Pulmonary artery endothelial cell (primary cell): ENCODE results near the gene GREM2. TPM values are rescaled to one million over a fixed set of nuclear protein-coding genes. Genes with fewer than 3 reads are reported as not detected.

Experiments used
- DNase-seq: peaks from one replicate; pipeline ENCODE4 v3.0.0-alpha.2; 2011; ENCODE audit warnings: low read depth, low spot score
- total RNA-seq: library from RNA; depleted of rRNA; stranded (reverse); fragments of >200 nt; gene quantifications from 2 replicates; pipeline ENCODE4 v1.2.3, GENCODE V29; 2014

Gene GREM2
- total RNA-seq, 1 donor from 2014 or later: not detected

- no peak for DNase-seq
These were observed 111.3 kb downstream of the GREM2 start for GRCh38 chr1:240500647-240501046.

GRCh38 chr1:240499012-240499411 lies 112.9 kb downstream of the GREM2 start:
- no peak for DNase-seq

GRCh38 chr1:240498335-240498734 lies 113.6 kb downstream of the GREM2 start:
- no peak for DNase-seq

GRCh38 chr1:240497908-240498307 lies 114.0 kb downstream of the GREM2 start:
- DNase-seq: no peak

GRCh38 chr1:240496941-240497340 lies 115.0 kb downstream of the GREM2 start:
- DNase-seq: no peak

- no peak for DNase-seq
These were observed 115.6 kb downstream of the GREM2 start for GRCh38 chr1:240496356-240496755.

- DNase-seq: no peak
These were observed 116.4 kb downstream of the GREM2 start for GRCh38 chr1:240495601-240496000.

- no peak for DNase-seq
These were observed 119.0 kb downstream of the GREM2 start for GRCh38 chr1:240492832-240493440.

- no peak for DNase-seq
These were observed 120.2 kb downstream of the GREM2 start for GRCh38 chr1:240491796-240492195.

GRCh38 chr1:240491156-240491555 lies 120.8 kb downstream of the GREM2 start:
- no peak for DNase-seq

- DNase-seq: no peak
These were observed 124.5 kb downstream of the GREM2 start for GRCh38 chr1:240487493-240487892.

GRCh38 chr1:240486611-240487010 lies 125.3 kb downstream of the GREM2 start:
- no peak for DNase-seq

GRCh38 chr1:240484804-240485443 lies 127.0 kb downstream of the GREM2 start:
- DNase-seq: no peak

- no peak for DNase-seq
These were observed 133.4 kb downstream of the GREM2 start for GRCh38 chr1:240478536-240478935.

GRCh38 chr1:240475832-240476231 lies 136.1 kb downstream of the GREM2 start:
- DNase-seq: no peak

GRCh38 chr1:240474133-240474614 lies 137.8 kb downstream of the GREM2 start:
- DNase-seq: no peak

- no peak for DNase-seq
These were observed 143.3 kb downstream of the GREM2 start for GRCh38 chr1:240468656-240469055.

- DNase-seq: no peak
These were observed 144.1 kb downstream of the GREM2 start for GRCh38 chr1:240467895-240468294.

GRCh38 chr1:240466509-240466908 lies 145.4 kb downstream of the GREM2 start:
- no peak for DNase-seq

- DNase-seq: no peak
These were observed 146.4 kb downstream of the GREM2 start for GRCh38 chr1:240465531-240465940.

GRCh38 chr1:240464099-240464498 lies 147.9 kb downstream of the GREM2 start:
- no peak for DNase-seq

- no peak for DNase-seq
These were observed 149.1 kb downstream of the GREM2 start for GRCh38 chr1:240462766-240463395.

GRCh38 chr1:240462277-240462676 lies 149.7 kb downstream of the GREM2 start:
- no peak for DNase-seq
